ENCODE data around the gene BRD3.

- TF ChIP-seq CTCF (IDR thresholded peaks at IDR 0.05; ENCODE audit: low read depth, low read length): no peak
- TF ChIP-seq EZH2phosphoT487 (IDR thresholded peaks at IDR 0.05; ENCODE audit: low read depth): no peak
These were observed 28.2 kb downstream of the BRD3 start for GRCh38 chr9:134039386-134040175.
